Fibroblast of pulmonary artery (primary cell): ENCODE measurements around the gene STON1.

Source experiments
- DNase-seq: peaks from one replicate; pipeline ENCODE4 v3.0.0-alpha.2; 2010; ENCODE audit warnings: low read depth
- H3K4me3 ChIP-seq: replicated peaks from 2 replicates; pipeline ENCODE4 v1.5.1; 2011; ENCODE audit warnings: low read depth, mild to moderate bottlenecking, control low read depth, low read length, moderate library complexity
- CTCF ChIP-seq: IDR thresholded peaks from 2 replicates; pipeline ENCODE4 v1.5.1; 2011; ENCODE audit warnings: mild to moderate bottlenecking, control low read depth, low read length, inconsistent platforms; ENCODE audit errors: missing control alignments

Gene STON1

GRCh38 chr2:48540237-48540935 is 10.4 kb downstream of the STON1 start:
- no peak for TF ChIP-seq CTCF
- H3K4me3 ChIP-seq: no peak overlapping the region
- DNase-seq: no peak

GRCh38 chr2:48541666-48542389 is 11.9 kb downstream of the STON1 start:
- no peak for TF ChIP-seq CTCF

GRCh38 chr2:48543895-48544294 is 13.9 kb downstream of the STON1 start:
- no peak for DNase-seq
- no peak overlapping the region for H3K4me3 ChIP-seq

More at GRCh38 chr2:48541666-48542389, 11.9 kb downstream of the STON1 start:
- no peak for DNase-seq
- H3K4me3 ChIP-seq: no peak overlapping the region

GRCh38 chr2:48545244-48545643 is 15.3 kb downstream of the STON1 start:
- no peak overlapping the region for H3K4me3 ChIP-seq
- no peak for DNase-seq
- no peak for TF ChIP-seq CTCF

More at GRCh38 chr2:48543895-48544294, 13.9 kb downstream of the STON1 start:
- no peak for TF ChIP-seq CTCF

- H3K4me3 ChIP-seq: no peak overlapping the region
- DNase-seq: no peak
- TF ChIP-seq CTCF: no peak
Observed at GRCh38 chr2:48548840-48549239, 18.9 kb downstream of the STON1 start.

GRCh38 chr2:48549972-48550371 is 20.0 kb downstream of the STON1 start:
- no peak for TF ChIP-seq CTCF
- no peak for DNase-seq
- no peak overlapping the region for H3K4me3 ChIP-seq
